ENCODE results near the gene SLC7A8. TPM values are rescaled to one million over a fixed set of nuclear protein-coding genes. Genes with fewer than 3 reads are reported as not detected.

The SLC7A8 gene
- total and polyA plus RNA-seq, 10 of the 15 experiments (the other 5 are each of a cell fraction or from before 2014, with no cell fraction given): 0.06 to 0.28 (median 0.21) TPM; not detected in 7

- no peak for FAIRE-seq
- BruUV-seq (replicated peaks): no TSS peak
- no peaks in the 10 kb centered on the region for H3K79me2 ChIP-seq (ENCODE audit: control insufficient read depth, insufficient read depth, low read length)
- WGBS (ENCODE audit: insufficient coverage, insufficient replicate concordance, low lambda C conversion rate, missing lambda C conversion rate): 51% methylated on average over 5 of the region's 5 CpGs
- no peaks in the 10 kb centered on the region for H3K36me3 ChIP-seq (ENCODE audit: control insufficient read depth in 2 of 2, insufficient read depth in 2 of 2, low read length in 1 of 2)
- no peaks in the 10 kb centered on the region for H3K9me3 ChIP-seq (replicated peaks; ENCODE audit: control insufficient read depth, insufficient read depth, low read length)
- H3K4me1 ChIP-seq (ENCODE audit: control insufficient read depth, insufficient read depth, low read length): no peaks in the 10 kb centered on the region
- no peak overlapping the region for H3K4me3 ChIP-seq
- H3K27me3 ChIP-seq (replicated peaks in 1 of 2; ENCODE audit: control insufficient read depth in 2 of 2, insufficient read depth in 2 of 2, low read length in 1 of 2): peaks cover 0 to 7% of the 10 kb centered on the region in 2 experiments; a peak in 3 of 4 replicates
- TF ChIP-seq ESRRA (IDR thresholded peaks at IDR 0.05; ENCODE audit: low read length) (no peak), FOXK2 (IDR thresholded peaks at IDR 0.05) (no peak; the same call in 1 of the 2 replicates), SREBF1 (IDR thresholded peaks at IDR 0.05; ENCODE audit: low read length) (no peak), TARDBP (IDR thresholded peaks at IDR 0.05; ENCODE audit: borderline replicate concordance) (no peak), JUNB (IDR thresholded peaks at IDR 0.05) (no peak), ELK1 (IDR thresholded peaks at IDR 0.05; ENCODE audit: low read depth, low read length) (no peak), HDGF (IDR thresholded peaks at IDR 0.05) (no peak), MTA3 (IDR thresholded peaks at IDR 0.05; ENCODE audit: borderline replicate concordance, low read length) (no peak), MXI1 (IDR thresholded peaks at IDR 0.05; ENCODE audit: low read depth, low read length) (no peak), IKZF1 (conservative IDR thresholded peaks at IDR 0.05) (no peak), KDM1A (IDR thresholded peaks at IDR 0.05; ENCODE audit: borderline replicate concordance) (no peak), CTCF (IDR thresholded peaks at IDR 0.05 in 2 of 3, conservative IDR thresholded peaks at IDR 0.05 in 1 of 3; ENCODE audit: control insufficient read depth in 2 of 3, extremely low read depth in 1 of 3, insufficient read depth in 1 of 3, low read depth in 3 of 3, low read length in 3 of 3) (no peak), SMAD5 (IDR thresholded peaks at IDR 0.05; ENCODE audit: low read depth) (no peak)
- TF ChIP-seq, protein P1, sequence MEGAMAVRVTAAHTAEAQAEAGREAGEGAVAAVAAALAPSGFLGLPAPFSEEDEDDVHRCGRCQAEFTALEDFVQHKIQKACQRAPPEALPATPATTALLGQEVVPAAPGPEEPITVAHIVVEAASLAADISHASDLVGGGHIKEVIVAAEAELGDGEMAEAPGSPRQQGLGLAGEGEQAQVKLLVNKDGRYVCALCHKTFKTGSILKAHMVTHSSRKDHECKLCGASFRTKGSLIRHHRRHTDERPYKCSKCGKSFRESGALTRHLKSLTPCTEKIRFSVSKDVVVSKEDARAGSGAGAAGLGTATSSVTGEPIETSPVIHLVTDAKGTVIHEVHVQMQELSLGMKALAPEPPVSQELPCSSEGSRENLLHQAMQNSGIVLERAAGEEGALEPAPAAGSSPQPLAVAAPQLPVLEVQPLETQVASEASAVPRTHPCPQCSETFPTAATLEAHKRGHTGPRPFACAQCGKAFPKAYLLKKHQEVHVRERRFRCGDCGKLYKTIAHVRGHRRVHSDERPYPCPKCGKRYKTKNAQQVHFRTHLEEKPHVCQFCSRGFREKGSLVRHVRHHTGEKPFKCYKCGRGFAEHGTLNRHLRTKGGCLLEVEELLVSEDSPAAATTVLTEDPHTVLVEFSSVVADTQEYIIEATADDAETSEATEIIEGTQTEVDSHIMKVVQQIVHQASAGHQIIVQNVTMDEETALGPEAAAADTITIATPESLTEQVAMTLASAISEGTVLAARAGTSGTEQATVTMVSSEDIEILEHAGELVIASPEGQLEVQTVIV (IDR thresholded peaks at IDR 0.05; ENCODE audit: borderline replicate concordance, partially characterized antibody): no peak
- no peak for DNase-seq (ENCODE audit: low read depth, low spot score)
- H3K27ac ChIP-seq (ENCODE audit: control insufficient read depth, insufficient read depth): no peak overlapping the region
- no peak overlapping the region for H3K9ac ChIP-seq (ENCODE audit: control insufficient read depth, insufficient read depth, low read length)
- ChIA-PET SMC1A (ENCODE audit: uncharacterized antibody, unreplicated experiment) (no interaction called here), CTCF (interaction anchor here (0.9 kb wide), 1 partner anchor 38 kb away, joined by 3 read pairs; no protein-coding TSS in a partner anchor), POLR2A (no interaction called here), RAD21 (ENCODE audit: unreplicated experiment) (interaction anchor here (2.0 kb wide), 1 partner anchor 45 kb away, joined by 5 read pairs; no protein-coding TSS in a partner anchor)
- H2AFZ ChIP-seq (ENCODE audit: control insufficient read depth, low read depth, low read length): no peak overlapping the region
- H3K4me2 ChIP-seq (ENCODE audit: control insufficient read depth, insufficient read depth): no peak overlapping the region
- H4K20me1 ChIP-seq (ENCODE audit: control insufficient read depth, insufficient read depth): no peaks in the 10 kb centered on the region
- in situ Hi-C loops (cut with MboI) (no loop called here), intact Hi-C loops (cut with micrococcal nuclease; ENCODE audit: unreplicated experiment) (no loop called here)
- no peak for ATAC-seq
Measured at GRCh38 chr14:23114120-23114458, 69.4 kb downstream of the SLC7A8 start.

Data from GM12878 (cell line).